T-helper 17 cell (primary cell): ENCODE results near the gene EBF3. TPM values are rescaled to one million over a fixed set of nuclear protein-coding genes. Genes with fewer than 3 reads are reported as not detected.

Experiments used
- ATAC-seq: fragments of 150-1000 bp; cut with Tn5 transposase; 2 replicates; pipeline ENCODE4 v1.10.0; 2021; ENCODE audit warnings: mild to moderate bottlenecking, moderate library complexity
- DNase-seq, 3 donors: peaks; one replicate each; pipeline versions ENCODE4 v3.0.0 to v3.0.0-alpha.2; 2020 to 2021
- H3K9me3 ChIP-seq: one replicate; pipeline ENCODE4 v1.7.0; 2013; ENCODE audit warnings: low read length, mild to moderate bottlenecking; ENCODE audit not compliant: control insufficient read depth, poor library complexity, severe bottlenecking
- H3K27ac Mint-ChIP-seq: one replicate; pipeline ENCODE4 v1.8.0; 2022; ENCODE audit warnings: mild to moderate bottlenecking, moderate library complexity, mixed read lengths
- H3K27me3 Mint-ChIP-seq: one replicate; pipeline ENCODE4 v1.8.0; 2022; ENCODE audit warnings: mixed read lengths
- H3K36me3 Mint-ChIP-seq: one replicate; pipeline ENCODE4 v1.8.0; 2022; ENCODE audit warnings: low read depth, mixed read lengths
- H3K4me1 Mint-ChIP-seq: one replicate; pipeline ENCODE4 v1.8.0; 2022; ENCODE audit warnings: mild to moderate bottlenecking, mixed read lengths
- H3K4me3 Mint-ChIP-seq: one replicate; pipeline ENCODE4 v1.8.0; 2022; ENCODE audit warnings: mild to moderate bottlenecking, moderate library complexity, mixed read lengths
- total RNA-seq, 4 donors: library from RNA in 2 of 4; stranded (reverse) in 2 of 4; gene quantifications; one replicate each; pipeline ENCODE4 v1.2.3 and lab custom pipeline; 2022 to 2026

EBF3 gene
- total RNA-seq, 2 donors from 2014 or later, result not detected

DNA sequence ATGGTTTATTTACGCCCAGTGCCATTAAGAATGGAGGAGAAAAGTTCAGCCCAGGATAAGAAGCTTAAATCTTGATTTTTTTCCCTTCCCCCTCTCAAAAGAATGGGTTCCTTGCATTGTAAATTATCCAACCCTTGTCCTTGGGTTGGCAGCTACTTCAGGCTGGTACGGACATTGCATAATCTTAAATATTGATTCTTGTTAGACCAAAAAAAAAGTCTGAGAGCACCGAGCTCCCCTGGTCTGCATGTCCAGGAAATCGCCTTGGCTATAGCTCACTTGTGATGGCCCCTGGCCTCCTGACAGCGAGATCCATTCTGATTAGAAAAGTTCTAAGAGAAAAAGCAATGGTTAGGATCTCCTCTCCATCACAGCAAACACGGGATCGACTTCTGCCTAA is 151.7 kb downstream of the EBF3 start:
- H3K27ac Mint-ChIP-seq, result no peak overlapping the region
- H3K36me3 Mint-ChIP-seq, result peaks cover 3% of the 10 kb centered on the region
- H3K4me3 Mint-ChIP-seq, result no peak overlapping the region
- H3K4me1 Mint-ChIP-seq, result no peaks in the 10 kb centered on the region
- H3K27me3 Mint-ChIP-seq, result peaks cover 6% of the 10 kb centered on the region
- ATAC-seq, result no peak
- H3K9me3 ChIP-seq, result no peaks in the 10 kb centered on the region
- no peak for DNase-seq

DNA sequence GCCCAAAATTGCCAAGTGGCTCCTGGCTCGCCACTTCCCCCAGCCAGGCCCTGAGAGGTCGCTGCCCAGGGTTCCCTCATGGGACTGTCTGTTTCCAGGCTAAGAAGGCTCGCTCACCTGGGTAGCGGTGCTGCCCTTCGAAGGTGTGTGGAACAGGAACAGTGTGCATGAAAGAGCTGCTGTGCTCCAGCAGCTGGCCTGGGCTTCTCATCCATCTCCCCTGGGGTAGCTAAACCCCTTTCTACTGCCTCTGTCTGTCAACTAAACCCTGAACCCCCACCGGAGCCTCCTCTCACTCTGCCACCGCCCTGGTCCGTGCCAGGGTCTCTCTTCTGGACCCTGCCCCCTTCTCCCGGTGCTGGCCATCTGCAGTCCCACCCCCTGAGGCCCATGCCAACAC is 152.9 kb downstream of the EBF3 start:
- no peak overlapping the region for H3K27ac Mint-ChIP-seq
- H3K4me3 Mint-ChIP-seq, result no peak overlapping the region
- H3K27me3 Mint-ChIP-seq, result peaks cover 6% of the 10 kb centered on the region
- no peaks in the 10 kb centered on the region for H3K9me3 ChIP-seq
- DNase-seq, result no peak
- ATAC-seq, result no peak
- H3K4me1 Mint-ChIP-seq, result no peaks in the 10 kb centered on the region
- peaks cover 3% of the 10 kb centered on the region for H3K36me3 Mint-ChIP-seq

DNA sequence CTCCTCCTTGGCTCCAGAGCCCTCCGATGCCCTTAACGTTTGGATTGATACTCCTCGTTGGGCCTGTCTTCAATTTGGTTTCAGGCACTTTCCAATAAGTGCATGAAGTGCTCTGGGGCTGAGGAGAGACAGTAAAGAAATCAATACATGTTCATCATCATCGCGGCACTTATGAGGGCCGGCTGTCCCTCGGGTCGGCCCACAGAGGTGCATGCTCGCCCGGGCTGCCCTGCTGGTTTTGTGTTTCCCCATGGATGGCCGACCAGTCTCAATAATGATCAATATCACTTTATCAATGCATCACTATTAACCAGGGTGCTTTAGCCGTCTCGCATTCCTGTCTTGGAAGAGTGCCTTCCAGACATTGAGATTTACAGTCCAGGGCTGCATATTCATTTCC is 154.2 kb downstream of the EBF3 start:
- Mint-ChIP-seq H3K36me3 (peaks cover 2% of the 10 kb centered on the region), H3K4me3 (no peak overlapping the region), H3K27ac (no peak overlapping the region), H3K27me3 (no peaks in the 10 kb centered on the region), H3K4me1 (no peaks in the 10 kb centered on the region)
- ATAC-seq (no peak), DNase-seq (no peak)
- no peaks in the 10 kb centered on the region for H3K9me3 ChIP-seq

DNA sequence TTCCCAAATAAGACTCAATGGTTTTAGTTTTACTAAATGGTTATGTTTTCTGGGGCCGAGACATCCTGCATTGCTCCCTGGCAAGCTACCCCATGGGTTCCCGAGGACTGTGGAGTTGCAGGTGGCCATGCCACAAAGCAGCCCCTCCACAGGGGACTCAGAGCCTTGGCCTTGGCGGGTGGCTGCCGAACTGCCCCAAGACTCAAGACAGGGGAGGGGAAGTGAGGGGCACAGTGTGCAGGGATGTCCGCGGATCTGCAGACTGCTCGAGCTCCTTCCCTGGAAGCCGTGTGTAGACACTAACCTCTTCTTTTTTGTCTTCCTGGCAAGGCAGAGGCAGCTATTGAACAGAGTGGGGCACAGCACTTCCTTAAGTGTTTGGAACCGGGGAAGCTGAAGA is 154.6 kb downstream of the EBF3 start:
- H3K9me3 ChIP-seq, result peaks cover 2% of the 10 kb centered on the region
- no peak for ATAC-seq
- Mint-ChIP-seq H3K4me3 (no peak overlapping the region), H3K27me3 (no peaks in the 10 kb centered on the region), H3K27ac (no peak overlapping the region), H3K36me3 (peaks cover 2% of the 10 kb centered on the region), H3K4me1 (no peaks in the 10 kb centered on the region)
- DNase-seq, result no peak

DNA sequence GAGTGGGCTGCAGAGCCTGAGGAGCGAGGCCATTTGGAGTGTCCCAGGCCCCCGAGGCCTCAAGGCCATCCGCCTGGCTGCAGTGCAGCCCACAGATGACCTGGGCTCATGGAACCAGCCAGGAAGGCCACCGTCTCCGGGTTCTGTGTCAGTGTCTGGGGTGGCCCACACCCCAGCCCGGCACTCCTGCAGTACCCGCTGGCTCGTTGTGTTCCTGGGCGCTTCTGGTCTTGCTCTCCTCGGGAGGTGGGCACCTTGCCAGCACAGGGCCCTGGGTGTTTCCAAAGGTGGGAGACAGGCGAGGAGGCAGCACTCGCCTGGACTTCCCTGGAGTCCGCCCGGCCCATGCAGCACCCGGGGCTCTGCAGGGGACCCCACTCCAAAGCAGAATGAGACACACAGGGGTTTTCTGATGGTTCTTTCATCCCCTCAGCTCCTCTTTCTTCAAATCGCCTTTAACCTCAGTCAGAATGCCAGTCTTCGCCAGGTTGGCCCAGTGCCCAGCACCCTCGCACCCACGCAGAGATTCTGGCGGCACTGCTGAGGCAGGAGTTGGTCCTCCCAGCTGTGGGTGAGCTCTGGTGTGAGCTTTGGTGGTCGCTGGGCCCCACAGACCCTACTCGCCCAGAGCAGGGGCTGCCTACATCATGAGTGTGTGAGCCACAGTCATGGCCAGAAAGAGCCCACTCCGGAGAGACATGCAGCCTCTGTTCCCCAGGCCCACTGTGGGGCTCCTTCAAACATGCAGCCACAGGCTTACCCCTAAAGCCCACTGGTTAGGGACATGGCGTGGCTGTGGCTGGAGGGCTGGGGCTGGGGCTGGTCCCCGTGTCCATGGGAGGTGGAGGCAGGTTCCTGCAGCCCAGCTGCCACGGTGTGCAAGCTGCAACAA is 155.7 kb downstream of the EBF3 start:
- DNase-seq (no peak), ATAC-seq (no peak)
- peaks cover 2% of the 10 kb centered on the region for H3K9me3 ChIP-seq
- H3K27ac Mint-ChIP-seq, result no peak overlapping the region
- no peaks in the 10 kb centered on the region for H3K27me3 Mint-ChIP-seq
- H3K36me3 Mint-ChIP-seq, result peaks cover 2% of the 10 kb centered on the region
- H3K4me3 Mint-ChIP-seq, result no peak overlapping the region
- H3K4me1 Mint-ChIP-seq, result no peaks in the 10 kb centered on the region

DNA sequence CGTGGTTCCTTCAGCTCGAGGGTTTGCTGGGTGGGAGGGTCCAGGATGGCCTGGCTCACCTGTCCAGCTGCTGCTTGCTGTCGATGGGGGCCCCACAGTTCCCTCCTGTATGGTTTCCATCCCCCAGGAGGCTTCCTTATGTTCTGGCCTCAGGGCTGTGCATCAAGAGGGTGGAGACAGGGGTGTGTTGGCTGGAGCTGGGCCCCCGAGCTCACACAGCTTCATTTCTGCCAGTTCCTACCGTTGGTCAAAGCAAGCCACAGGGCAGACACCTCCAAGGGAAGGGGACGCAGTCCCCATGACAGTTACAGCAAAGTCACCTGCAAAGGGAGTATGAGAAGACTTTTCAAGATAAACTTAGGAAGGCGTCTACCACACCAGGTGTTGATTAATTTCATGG is 156.9 kb downstream of the EBF3 start:
- H3K27me3 Mint-ChIP-seq, result no peaks in the 10 kb centered on the region
- no peak overlapping the region for H3K27ac Mint-ChIP-seq
- H3K4me1 Mint-ChIP-seq, result no peaks in the 10 kb centered on the region
- H3K9me3 ChIP-seq, result peaks cover 5% of the 10 kb centered on the region
- H3K36me3 Mint-ChIP-seq, result peaks cover 2% of the 10 kb centered on the region
- H3K4me3 Mint-ChIP-seq, result no peak overlapping the region
- ATAC-seq, result no peak
- no peak for DNase-seq

DNA sequence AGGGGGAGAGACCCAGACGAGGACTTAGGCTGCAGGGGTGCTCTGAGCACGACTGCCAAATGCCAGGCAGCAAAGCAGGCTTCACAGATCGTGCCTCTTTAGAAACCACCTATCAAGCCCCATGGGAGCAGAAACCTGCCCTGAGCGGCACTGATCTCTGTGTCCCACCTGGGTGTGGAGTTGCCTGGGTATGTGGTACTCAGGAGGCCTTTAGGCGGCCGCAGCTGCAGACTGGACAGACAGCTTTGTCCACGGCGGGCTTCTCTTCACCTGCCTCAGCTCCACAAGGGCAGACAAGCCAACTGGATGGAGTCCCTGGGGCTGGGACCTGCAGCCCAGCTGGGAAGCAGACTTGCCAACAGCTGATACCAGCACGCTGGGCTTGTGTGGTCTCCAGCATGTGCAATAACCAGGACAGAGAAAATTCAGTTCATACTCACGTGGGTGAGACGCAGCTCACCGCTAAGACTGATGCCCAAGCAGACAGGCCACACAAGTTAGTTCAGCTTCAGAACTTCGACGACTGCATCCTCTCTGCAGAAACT is 163.2 kb downstream of the EBF3 start:
- no peaks in the 10 kb centered on the region for H3K27me3 Mint-ChIP-seq
- no peaks in the 10 kb centered on the region for H3K4me1 Mint-ChIP-seq
- H3K9me3 ChIP-seq, result peaks cover 5% of the 10 kb centered on the region

DNA sequence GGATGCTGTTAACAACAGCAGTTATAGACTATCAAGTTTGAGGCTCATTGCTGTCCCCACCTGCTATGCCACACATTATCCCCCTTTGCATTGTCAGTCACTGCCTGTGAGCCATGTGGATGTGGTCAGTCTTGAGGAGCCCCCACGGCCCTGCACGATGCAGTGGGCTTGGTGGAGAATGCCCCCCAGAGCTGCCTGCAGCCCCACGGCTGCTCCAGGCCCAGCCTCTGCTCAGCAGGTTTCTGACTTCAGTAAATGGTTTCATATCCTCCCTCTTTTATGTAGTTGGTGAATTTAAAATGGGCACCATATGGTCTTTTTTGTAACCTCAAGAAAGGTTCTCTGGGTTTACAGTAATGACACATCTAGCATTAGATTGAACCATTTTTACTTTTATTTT is 164.1 kb downstream of the EBF3 start:
- no peak for DNase-seq
- Mint-ChIP-seq H3K27ac (no peak overlapping the region), H3K27me3 (no peaks in the 10 kb centered on the region), H3K4me3 (no peak overlapping the region), H3K36me3 (no peaks in the 10 kb centered on the region), H3K4me1 (no peaks in the 10 kb centered on the region)
- ATAC-seq, result no peak
- H3K9me3 ChIP-seq, result peaks cover 5% of the 10 kb centered on the region

More for the DNA sequence above, 163.2 kb downstream of the EBF3 start:
- H3K27ac Mint-ChIP-seq, result no peak overlapping the region
- DNase-seq (no peak), ATAC-seq (no peak)
- no peak overlapping the region for H3K4me3 Mint-ChIP-seq
- H3K36me3 Mint-ChIP-seq, result no peaks in the 10 kb centered on the region

DNA sequence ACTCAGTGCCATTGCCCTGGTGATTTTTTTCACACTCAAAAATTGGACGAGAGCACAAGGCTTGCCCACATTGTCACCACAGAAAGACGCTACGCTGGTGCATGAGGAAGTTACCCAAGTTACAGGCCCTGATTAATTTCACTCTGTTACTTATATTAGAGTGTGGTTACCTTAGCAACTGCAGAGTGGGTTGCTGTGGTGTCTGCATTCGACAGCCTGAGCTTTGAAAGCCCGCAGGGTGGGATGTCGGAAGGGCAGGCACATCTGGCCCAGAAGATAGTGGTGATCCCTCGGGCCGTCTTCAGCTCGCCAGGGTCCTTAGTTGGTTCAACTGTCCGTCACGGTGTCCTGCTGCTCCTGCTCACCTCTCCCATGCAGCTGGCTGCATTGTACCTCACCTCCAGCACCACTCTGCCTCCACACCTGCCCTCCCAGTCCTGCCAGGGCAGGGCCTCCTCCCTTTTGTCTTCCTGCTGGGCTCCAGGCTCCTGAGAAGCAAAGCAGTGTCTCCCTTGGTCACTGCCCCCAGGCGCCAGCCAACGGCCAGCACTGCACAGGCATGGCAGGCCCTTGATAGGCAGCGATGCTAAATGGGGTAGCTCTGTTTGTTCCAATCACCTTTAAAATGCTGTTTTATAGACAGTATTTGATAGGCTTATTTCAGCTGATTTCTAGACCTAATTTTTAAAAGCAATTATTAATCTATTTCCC is 167.2 kb downstream of the EBF3 start:
- Mint-ChIP-seq H3K4me3 (no peak overlapping the region), H3K4me1 (no peaks in the 10 kb centered on the region), H3K36me3 (no peaks in the 10 kb centered on the region), H3K27ac (no peak overlapping the region), H3K27me3 (no peaks in the 10 kb centered on the region)
- H3K9me3 ChIP-seq, result no peaks in the 10 kb centered on the region
- no peak for DNase-seq
- ATAC-seq, result no peak

DNA sequence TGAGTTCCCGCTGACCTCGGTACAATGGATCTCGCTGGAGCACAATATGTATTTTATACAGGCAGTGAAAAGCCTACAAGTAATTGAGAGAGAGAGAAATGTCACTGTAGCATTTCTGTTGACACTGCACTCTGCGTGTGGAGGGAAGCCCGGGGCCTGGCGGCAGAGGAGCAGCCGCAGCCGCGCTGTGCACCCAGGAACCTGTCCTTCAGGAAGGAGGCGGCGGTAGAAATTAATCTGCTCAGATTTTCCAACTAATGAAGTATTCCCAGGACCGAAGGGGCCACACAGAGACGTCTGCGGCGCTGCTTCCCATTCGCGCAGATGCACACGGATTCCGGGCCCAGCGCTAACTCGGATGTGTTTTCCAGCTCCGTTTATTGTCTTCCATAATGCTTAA is 170.1 kb downstream of the EBF3 start:
- Mint-ChIP-seq H3K27ac (no peak overlapping the region), H3K4me1 (no peaks in the 10 kb centered on the region), H3K36me3 (no peaks in the 10 kb centered on the region), H3K27me3 (no peaks in the 10 kb centered on the region), H3K4me3 (no peak overlapping the region)
- DNase-seq (no peak), ATAC-seq (no peak)
- H3K9me3 ChIP-seq, result no peaks in the 10 kb centered on the region

DNA sequence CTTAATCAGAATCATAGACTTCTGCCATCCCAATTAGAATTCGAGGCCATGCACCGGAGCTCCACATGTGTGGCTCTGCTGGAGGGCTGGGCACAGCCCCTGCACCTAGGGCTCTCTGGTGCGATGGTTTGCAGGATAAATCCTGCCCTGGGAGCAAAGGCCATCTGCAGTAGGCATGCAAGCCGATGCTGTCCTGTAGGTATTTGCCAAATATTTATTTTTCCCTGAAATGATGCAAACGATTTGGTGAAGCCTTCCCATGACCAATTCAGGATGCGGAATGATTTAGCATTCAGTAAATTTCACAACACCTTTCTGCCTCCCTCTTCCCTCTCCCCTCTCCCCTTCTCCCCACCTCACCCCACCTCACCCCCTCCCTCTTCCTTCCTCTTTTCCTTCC is 170.6 kb downstream of the EBF3 start:
- Mint-ChIP-seq H3K4me3 (no peak overlapping the region), H3K27ac (no peak overlapping the region), H3K27me3 (no peaks in the 10 kb centered on the region), H3K36me3 (no peaks in the 10 kb centered on the region), H3K4me1 (no peaks in the 10 kb centered on the region)
- no peak for DNase-seq
- no peak for ATAC-seq
- H3K9me3 ChIP-seq, result no peaks in the 10 kb centered on the region

DNA sequence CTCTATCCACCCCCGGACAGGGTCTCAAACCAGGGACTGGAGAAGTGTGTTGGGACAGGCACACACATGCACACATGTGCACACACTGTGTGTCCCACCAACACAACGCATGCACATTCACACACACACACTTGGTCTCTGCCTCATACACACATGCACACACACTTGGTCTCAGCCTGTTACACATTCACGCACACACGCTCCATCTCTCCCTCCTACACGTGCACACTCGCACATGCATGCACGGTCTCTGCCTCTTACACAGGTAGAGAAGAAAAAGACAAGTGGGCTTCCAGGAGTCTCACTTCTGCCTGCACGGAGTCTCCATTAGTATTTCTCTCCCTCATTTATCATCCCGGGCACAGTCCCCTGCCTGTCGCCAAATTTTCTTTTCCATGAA is 171.2 kb downstream of the EBF3 start:
- H3K9me3 ChIP-seq, result no peaks in the 10 kb centered on the region
- no peak overlapping the region for H3K27ac Mint-ChIP-seq
- no peak for DNase-seq
- no peaks in the 10 kb centered on the region for H3K4me1 Mint-ChIP-seq
- H3K36me3 Mint-ChIP-seq, result no peaks in the 10 kb centered on the region
- no peak overlapping the region for H3K4me3 Mint-ChIP-seq
- H3K27me3 Mint-ChIP-seq, result no peaks in the 10 kb centered on the region
- no peak for ATAC-seq

DNA sequence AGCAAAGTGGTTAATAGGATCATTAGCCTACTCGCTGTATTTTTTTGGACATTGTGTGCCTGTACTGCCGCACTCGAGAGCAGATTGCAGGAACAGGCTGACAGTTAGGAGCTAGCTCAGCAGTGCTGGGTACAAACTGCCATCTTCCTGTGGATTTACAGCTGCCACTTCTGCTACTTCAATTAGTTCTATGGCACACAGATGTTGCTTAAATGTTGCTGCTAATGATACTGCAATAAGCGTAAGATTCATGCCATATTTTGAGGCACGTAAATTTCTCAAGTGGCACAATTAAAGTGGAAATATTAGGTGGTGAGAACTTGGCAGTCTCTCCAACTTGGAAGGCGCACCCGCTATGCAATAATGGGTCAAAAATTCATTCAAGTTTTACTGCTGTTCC is 171.9 kb downstream of the EBF3 start:
- H3K27ac Mint-ChIP-seq, result no peak overlapping the region
- H3K27me3 Mint-ChIP-seq, result no peaks in the 10 kb centered on the region
- no peak overlapping the region for H3K4me3 Mint-ChIP-seq
- no peak for DNase-seq
- no peaks in the 10 kb centered on the region for H3K36me3 Mint-ChIP-seq
- H3K4me1 Mint-ChIP-seq, result no peaks in the 10 kb centered on the region
- H3K9me3 ChIP-seq, result no peaks in the 10 kb centered on the region
- ATAC-seq, result no peak
